Stimulated activated naive CD8-positive, alpha-beta T cell treated with anti-CD3 and anti-CD28 coated beads, Interleukin-15, Interleukin-2, amounts not matched to agents 100 ng/mL and 50 ng/mL, for 24 hours (primary cell): ENCODE results near the gene GAL.

Source experiments
- H3K27ac Mint-ChIP-seq: one replicate; pipeline ENCODE4 v1.8.0; 2021; ENCODE audit warnings: mild to moderate bottlenecking, mixed read lengths
- H3K27me3 Mint-ChIP-seq: one replicate; pipeline ENCODE4 v1.8.0; 2021; ENCODE audit warnings: mixed read lengths
- H3K36me3 Mint-ChIP-seq: one replicate; pipeline ENCODE4 v1.8.0; 2021; ENCODE audit warnings: low read depth, mixed read lengths
- H3K4me1 Mint-ChIP-seq: one replicate; pipeline ENCODE4 v1.8.0; 2021; ENCODE audit warnings: low read depth, mixed read lengths
- H3K4me3 Mint-ChIP-seq: one replicate; pipeline ENCODE4 v1.8.0; 2021; ENCODE audit warnings: mild to moderate bottlenecking, mixed read lengths
- H3K9me3 Mint-ChIP-seq: one replicate; pipeline ENCODE4 v1.8.0; 2021; ENCODE audit warnings: mixed read lengths

The GAL gene

GRCh38 chr11:68664906-68665305 is 19.4 kb upstream of the GAL start:
- Mint-ChIP-seq H3K27me3 (peaks cover 3% of the 10 kb centered on the region), H3K4me3 (no peak overlapping the region), H3K4me1 (no peaks in the 10 kb centered on the region), H3K36me3 (no peaks in the 10 kb centered on the region), H3K9me3 (no peaks in the 10 kb centered on the region), H3K27ac (no peak overlapping the region)

- no peaks in the 10 kb centered on the region for H3K9me3 Mint-ChIP-seq
- H3K27ac Mint-ChIP-seq = no peak overlapping the region
- no peaks in the 10 kb centered on the region for H3K4me1 Mint-ChIP-seq
These were observed 18.9 kb upstream of the GAL start for GRCh38 chr11:68665436-68665835.

GRCh38 chr11:68666849-68667248 is 17.5 kb upstream of the GAL start:
- H3K9me3 Mint-ChIP-seq = no peaks in the 10 kb centered on the region
- no peaks in the 10 kb centered on the region for H3K36me3 Mint-ChIP-seq
- no peaks in the 10 kb centered on the region for H3K27me3 Mint-ChIP-seq
- H3K4me1 Mint-ChIP-seq = no peaks in the 10 kb centered on the region
- no peak overlapping the region for H3K4me3 Mint-ChIP-seq
- H3K27ac Mint-ChIP-seq = no peak overlapping the region

More at GRCh38 chr11:68665436-68665835, 18.9 kb upstream of the GAL start:
- peaks cover 2% of the 10 kb centered on the region for H3K27me3 Mint-ChIP-seq
- no peaks in the 10 kb centered on the region for H3K36me3 Mint-ChIP-seq
- no peak overlapping the region for H3K4me3 Mint-ChIP-seq

- Mint-ChIP-seq H3K4me3 (no peak overlapping the region), H3K27me3 (peaks cover 2% of the 10 kb centered on the region), H3K36me3 (no peaks in the 10 kb centered on the region), H3K27ac (no peak overlapping the region), H3K4me1 (no peaks in the 10 kb centered on the region), H3K9me3 (no peaks in the 10 kb centered on the region)
These were observed 16.5 kb upstream of the GAL start for GRCh38 chr11:68667511-68668500.

GRCh38 chr11:68669301-68670090 is 14.8 kb upstream of the GAL start:
- H3K36me3 Mint-ChIP-seq = no peaks in the 10 kb centered on the region
- no peaks in the 10 kb centered on the region for H3K4me1 Mint-ChIP-seq
- no peak overlapping the region for H3K27ac Mint-ChIP-seq
- no peak overlapping the region for H3K4me3 Mint-ChIP-seq
- no peaks in the 10 kb centered on the region for H3K9me3 Mint-ChIP-seq
- H3K27me3 Mint-ChIP-seq = peaks cover 12% of the 10 kb centered on the region

- Mint-ChIP-seq H3K27ac (no peak overlapping the region), H3K4me3 (no peak overlapping the region), H3K27me3 (peaks cover 14% of the 10 kb centered on the region), H3K4me1 (no peaks in the 10 kb centered on the region), H3K36me3 (no peaks in the 10 kb centered on the region), H3K9me3 (no peaks in the 10 kb centered on the region)
These were observed 13.9 kb upstream of the GAL start for GRCh38 chr11:68670208-68670992.

- Mint-ChIP-seq H3K36me3 (no peaks in the 10 kb centered on the region), H3K4me3 (no peak overlapping the region), H3K9me3 (no peaks in the 10 kb centered on the region), H3K27me3 (peaks cover 20% of the 10 kb centered on the region), H3K4me1 (no peaks in the 10 kb centered on the region), H3K27ac (no peak overlapping the region)
These were observed 10.9 kb upstream of the GAL start for GRCh38 chr11:68673306-68673945.

- Mint-ChIP-seq H3K4me3 (no peak overlapping the region), H3K36me3 (no peaks in the 10 kb centered on the region), H3K27ac (no peak overlapping the region), H3K4me1 (no peaks in the 10 kb centered on the region), H3K9me3 (no peaks in the 10 kb centered on the region), H3K27me3 (peaks cover 20% of the 10 kb centered on the region)
These were observed 10.4 kb upstream of the GAL start for GRCh38 chr11:68673991-68674390.

GRCh38 chr11:68674461-68674860 is 9.9 kb upstream of the GAL start:
- no peak overlapping the region for H3K27ac Mint-ChIP-seq
- no peaks in the 10 kb centered on the region for H3K36me3 Mint-ChIP-seq
- H3K4me1 Mint-ChIP-seq = no peaks in the 10 kb centered on the region
- H3K4me3 Mint-ChIP-seq = no peak overlapping the region
- H3K27me3 Mint-ChIP-seq = peaks cover 20% of the 10 kb centered on the region
- no peaks in the 10 kb centered on the region for H3K9me3 Mint-ChIP-seq

GRCh38 chr11:68677432-68677831 is 6.9 kb upstream of the GAL start:
- Mint-ChIP-seq H3K4me3 (no peak overlapping the region), H3K27ac (no peak overlapping the region), H3K36me3 (no peaks in the 10 kb centered on the region), H3K9me3 (no peaks in the 10 kb centered on the region), H3K4me1 (no peaks in the 10 kb centered on the region), H3K27me3 (peaks cover 24% of the 10 kb centered on the region)

GRCh38 chr11:68678031-68678441 is 6.3 kb upstream of the GAL start:
- no peaks in the 10 kb centered on the region for H3K9me3 Mint-ChIP-seq
- H3K4me1 Mint-ChIP-seq = no peaks in the 10 kb centered on the region
- H3K27me3 Mint-ChIP-seq = peaks cover 23% of the 10 kb centered on the region

GRCh38 chr11:68680541-68681231 is 3.7 kb upstream of the GAL start:
- no peak overlapping the region for H3K4me3 Mint-ChIP-seq
- peaks cover 5% of the 10 kb centered on the region for H3K4me1 Mint-ChIP-seq
- no peaks in the 10 kb centered on the region for H3K36me3 Mint-ChIP-seq
- H3K9me3 Mint-ChIP-seq = no peaks in the 10 kb centered on the region
- peaks cover 30% of the 10 kb centered on the region for H3K27me3 Mint-ChIP-seq
- no peak overlapping the region for H3K27ac Mint-ChIP-seq

More at GRCh38 chr11:68678031-68678441, 6.3 kb upstream of the GAL start:
- no peak overlapping the region for H3K4me3 Mint-ChIP-seq
- H3K27ac Mint-ChIP-seq = no peak overlapping the region
- no peaks in the 10 kb centered on the region for H3K36me3 Mint-ChIP-seq

- Mint-ChIP-seq H3K9me3 (no peaks in the 10 kb centered on the region), H3K4me1 (peaks cover 5% of the 10 kb centered on the region), H3K27ac (no peak overlapping the region), H3K27me3 (peaks cover 41% of the 10 kb centered on the region), H3K36me3 (no peaks in the 10 kb centered on the region), H3K4me3 (no peak overlapping the region)
These were observed 1.8 kb upstream of the GAL start for GRCh38 chr11:68682531-68682961.

- no peak overlapping the region for H3K4me3 Mint-ChIP-seq
- H3K36me3 Mint-ChIP-seq = no peaks in the 10 kb centered on the region
- no peaks in the 10 kb centered on the region for H3K9me3 Mint-ChIP-seq
- H3K27me3 Mint-ChIP-seq = peaks cover 41% of the 10 kb centered on the region
- H3K27ac Mint-ChIP-seq = no peak overlapping the region
- H3K4me1 Mint-ChIP-seq = peaks cover 5% of the 10 kb centered on the region
These were observed 1.2 kb upstream of the GAL start for GRCh38 chr11:68683121-68683520.
